ENCODE measurements around the gene DOCK2.

- TF ChIP-seq CTCF (IDR thresholded peaks at IDR 0.05 in 2 of 3, conservative IDR thresholded peaks at IDR 0.05 in 1 of 3; ENCODE audit: insufficient read depth in 2 of 3, low read depth in 1 of 3, low read length in 3 of 3) = no peak
- TF ChIP-seq CBX2 (IDR thresholded peaks at IDR 0.05; ENCODE audit: insufficient read depth, low read length, poor library complexity, severe bottlenecking) = no peak
- TF ChIP-seq MBD1 (CRISPR knock-in tag; IDR thresholded peaks at IDR 0.05) = no peak
- no peak for TF ChIP-seq REST (IDR thresholded peaks at IDR 0.05; ENCODE audit: borderline replicate concordance)
- no peak for TF ChIP-seq REST (CRISPR knock-in tag; IDR thresholded peaks at IDR 0.05; ENCODE audit: low read depth)
- no peak for TF ChIP-seq MTA1 (IDR thresholded peaks at IDR 0.05; ENCODE audit: borderline replicate concordance)
Observed at GRCh38 chr5:169933127-169933526, 296.1 kb downstream of the DOCK2 start.

Data from K562 (cell line).